Loucy (cell line): ENCODE measurements around the gene VN1R5.

Experiments used
- H2AFZ ChIP-seq: fragments of 200-600 bp; sonication (generic); 2 replicates; pipeline ENCODE4 v1.6.0; 2016; ENCODE audit warnings: antibody characterized with exemption, mild to moderate bottlenecking, low read length, moderate library complexity
- H3F3A ChIP-seq: fragments of 200-600 bp; 2 replicates; pipeline ENCODE4 v1.6.0; 2016; ENCODE audit warnings: antibody characterized with exemption, low read depth, mild to moderate bottlenecking
- H3K27me3 ChIP-seq: fragments of 200-600 bp; sonication (generic); 2 replicates; pipeline ENCODE4 v1.6.1; 2014; ENCODE audit warnings: low read length, mild to moderate bottlenecking; ENCODE audit not compliant: insufficient read depth, poor library complexity, severe bottlenecking
- H3K36me3 ChIP-seq: fragments of 200-600 bp; sonication (generic); 2 replicates; pipeline ENCODE4 v1.6.1; 2016; ENCODE audit warnings: low read length; ENCODE audit not compliant: insufficient read depth
- H3K4me1 ChIP-seq: fragments of 200-600 bp; sonication (generic); 2 replicates; pipeline ENCODE4 v1.5.1; 2014; ENCODE audit warnings: low read length, mild to moderate bottlenecking; ENCODE audit not compliant: insufficient read depth, poor library complexity, severe bottlenecking
- H3K4me2 ChIP-seq: fragments of 200-600 bp; sonication (generic); 2 replicates; pipeline ENCODE4 v1.6.0; 2014; ENCODE audit warnings: antibody characterized with exemption, low read length, low read depth, mild to moderate bottlenecking; ENCODE audit not compliant: poor library complexity, severe bottlenecking
- H3K4me3 ChIP-seq: fragments of 200-600 bp; sonication (generic); 2 replicates; pipeline ENCODE4 v1.5.1; 2014; ENCODE audit warnings: low read length, mild to moderate bottlenecking, mixed read lengths; ENCODE audit not compliant: poor library complexity, severe bottlenecking
- H3K79me2 ChIP-seq: fragments of 200-600 bp; sonication (generic); 2 replicates; pipeline ENCODE4 v1.6.1; 2014; ENCODE audit warnings: low read length; ENCODE audit not compliant: insufficient read depth
- H3K9ac ChIP-seq: fragments of 200-600 bp; sonication (generic); 2 replicates; pipeline ENCODE4 v1.6.0; 2014; ENCODE audit warnings: mild to moderate bottlenecking, low read depth, low read length, moderate library complexity; ENCODE audit not compliant: poor library complexity, severe bottlenecking
- H3K9me2 ChIP-seq: fragments of 200-600 bp; sonication (generic); replicated peaks from 2 replicates; pipeline ENCODE4 v1.6.1; 2016; ENCODE audit warnings: low read depth, low read length, mixed read lengths
- H3K9me3 ChIP-seq: fragments of 200-600 bp; sonication (generic); 2 replicates; pipeline ENCODE4 v1.6.1; 2014; ENCODE audit warnings: mild to moderate bottlenecking, antibody characterized with exemption, low read length, low read depth; ENCODE audit not compliant: insufficient read depth
- H4K20me1 ChIP-seq: fragments of 200-600 bp; sonication (generic); 2 replicates; pipeline ENCODE4 v1.6.0; 2014; ENCODE audit warnings: antibody characterized with exemption, low read length, mild to moderate bottlenecking; ENCODE audit not compliant: insufficient read depth, poor library complexity, severe bottlenecking
- EZH2phosphoT487 ChIP-seq: fragments of 200-600 bp; IDR thresholded peaks from 2 replicates; pipeline ENCODE4 v1.6.1; 2018; ENCODE audit warnings: antibody characterized with exemption, mild to moderate bottlenecking, moderate library complexity, borderline replicate concordance
- TF ChIP-seq, protein P1 (sequence below): fragments of 200-600 bp; sonication (generic); conservative IDR thresholded peaks from 2 replicates; pipeline ENCODE4 v1.5.1; 2014; ENCODE audit warnings: mild to moderate bottlenecking, antibody characterized with exemption, low read length

VN1R5 gene

DNA sequence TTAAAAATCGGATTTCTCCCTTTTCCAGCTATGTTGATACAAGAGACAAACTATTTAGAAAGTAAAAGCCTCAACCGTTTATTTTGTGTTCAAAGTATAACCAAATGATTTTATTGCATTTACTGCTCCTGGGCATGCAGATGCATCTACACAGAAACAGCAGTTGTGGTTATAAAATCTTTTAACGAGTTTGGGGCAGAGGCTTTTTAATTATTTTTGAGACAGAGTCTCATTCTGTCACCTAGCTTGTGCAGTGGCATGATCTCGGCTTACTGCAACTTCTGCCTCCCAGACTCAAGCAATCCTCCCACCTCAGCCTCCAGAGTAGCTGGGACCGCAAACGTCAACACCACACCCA lies 42.2 kb downstream of the VN1R5 start:
- TF ChIP-seq, protein P1, sequence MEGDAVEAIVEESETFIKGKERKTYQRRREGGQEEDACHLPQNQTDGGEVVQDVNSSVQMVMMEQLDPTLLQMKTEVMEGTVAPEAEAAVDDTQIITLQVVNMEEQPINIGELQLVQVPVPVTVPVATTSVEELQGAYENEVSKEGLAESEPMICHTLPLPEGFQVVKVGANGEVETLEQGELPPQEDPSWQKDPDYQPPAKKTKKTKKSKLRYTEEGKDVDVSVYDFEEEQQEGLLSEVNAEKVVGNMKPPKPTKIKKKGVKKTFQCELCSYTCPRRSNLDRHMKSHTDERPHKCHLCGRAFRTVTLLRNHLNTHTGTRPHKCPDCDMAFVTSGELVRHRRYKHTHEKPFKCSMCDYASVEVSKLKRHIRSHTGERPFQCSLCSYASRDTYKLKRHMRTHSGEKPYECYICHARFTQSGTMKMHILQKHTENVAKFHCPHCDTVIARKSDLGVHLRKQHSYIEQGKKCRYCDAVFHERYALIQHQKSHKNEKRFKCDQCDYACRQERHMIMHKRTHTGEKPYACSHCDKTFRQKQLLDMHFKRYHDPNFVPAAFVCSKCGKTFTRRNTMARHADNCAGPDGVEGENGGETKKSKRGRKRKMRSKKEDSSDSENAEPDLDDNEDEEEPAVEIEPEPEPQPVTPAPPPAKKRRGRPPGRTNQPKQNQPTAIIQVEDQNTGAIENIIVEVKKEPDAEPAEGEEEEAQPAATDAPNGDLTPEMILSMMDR = no peak
- TF ChIP-seq EZH2phosphoT487 = no peak

GRCh38 chr1:247298701-247299100 lies 42.8 kb downstream of the VN1R5 start:
- no peaks in the 10 kb centered on the region for H3F3A ChIP-seq
- peaks cover 6% of the 10 kb centered on the region for H3K4me1 ChIP-seq
- no peak overlapping the region for H3K9ac ChIP-seq
- no peak overlapping the region for H3K4me2 ChIP-seq
- no peak overlapping the region for H2AFZ ChIP-seq
- no peaks in the 10 kb centered on the region for H3K9me3 ChIP-seq
- H3K36me3 ChIP-seq = peaks cover 47% of the 10 kb centered on the region; the same call in 1 of the 2 replicates
- H3K9me2 ChIP-seq = no peaks in the 10 kb centered on the region
- H3K4me3 ChIP-seq = no peak overlapping the region
- H3K27me3 ChIP-seq = no peaks in the 10 kb centered on the region
- H4K20me1 ChIP-seq = no peaks in the 10 kb centered on the region
- no peaks in the 10 kb centered on the region for H3K79me2 ChIP-seq
- TF ChIP-seq EZH2phosphoT487 = no peak
- TF ChIP-seq, protein P1 = no peak

More for the DNA sequence above, 42.2 kb downstream of the VN1R5 start:
- Histone ChIP-seq H3K79me2 (no peaks in the 10 kb centered on the region), H4K20me1 (no peaks in the 10 kb centered on the region), H2AFZ (no peak overlapping the region), H3K9me3 (no peaks in the 10 kb centered on the region), H3K4me3 (no peak overlapping the region), H3K9ac (no peak overlapping the region), H3K9me2 (no peaks in the 10 kb centered on the region), H3K4me2 (peak overlapping the region; percentile 4), H3F3A (no peaks in the 10 kb centered on the region), H3K27me3 (no peaks in the 10 kb centered on the region), H3K4me1 (peaks cover 6% of the 10 kb centered on the region), H3K36me3 (peaks cover 41% of the 10 kb centered on the region; the same call in 1 of the 2 replicates)

- no peak for TF ChIP-seq EZH2phosphoT487
- TF ChIP-seq, protein P1 = no peak
- H3K4me3 ChIP-seq = no peak overlapping the region
Measured at GRCh38 chr1:247299723-247300381, 44.0 kb downstream of the VN1R5 start.

More at GRCh38 chr1:247299723-247300381, 44.0 kb downstream of the VN1R5 start:
- no peak overlapping the region for H3K9ac ChIP-seq
- H4K20me1 ChIP-seq = no peaks in the 10 kb centered on the region
- no peak overlapping the region for H2AFZ ChIP-seq
- no peaks in the 10 kb centered on the region for H3F3A ChIP-seq
- H3K36me3 ChIP-seq = peaks cover 56% of the 10 kb centered on the region; the same call in 1 of the 2 replicates
- no peaks in the 10 kb centered on the region for H3K27me3 ChIP-seq
- H3K9me2 ChIP-seq = no peaks in the 10 kb centered on the region
- no peaks in the 10 kb centered on the region for H3K79me2 ChIP-seq
- no peaks in the 10 kb centered on the region for H3K9me3 ChIP-seq
- H3K4me2 ChIP-seq = no peak overlapping the region
- H3K4me1 ChIP-seq = peaks cover 6% of the 10 kb centered on the region
